GM19452 (cell line): ENCODE measurements around the gene NGEF.
"Not testable (repeated sequence)": the region's sequence is repeated elsewhere in the genome, so short reads cannot be mapped to it uniquely, and the experiment has no call there.

Experiments
- ATAC-seq: cut with Tn5 transposase; IDR thresholded peaks from one replicate; pipeline ENCODE4 v1.9.1; 2021; ENCODE audit not compliant: unreplicated experiment

NGEF gene

DNA sequence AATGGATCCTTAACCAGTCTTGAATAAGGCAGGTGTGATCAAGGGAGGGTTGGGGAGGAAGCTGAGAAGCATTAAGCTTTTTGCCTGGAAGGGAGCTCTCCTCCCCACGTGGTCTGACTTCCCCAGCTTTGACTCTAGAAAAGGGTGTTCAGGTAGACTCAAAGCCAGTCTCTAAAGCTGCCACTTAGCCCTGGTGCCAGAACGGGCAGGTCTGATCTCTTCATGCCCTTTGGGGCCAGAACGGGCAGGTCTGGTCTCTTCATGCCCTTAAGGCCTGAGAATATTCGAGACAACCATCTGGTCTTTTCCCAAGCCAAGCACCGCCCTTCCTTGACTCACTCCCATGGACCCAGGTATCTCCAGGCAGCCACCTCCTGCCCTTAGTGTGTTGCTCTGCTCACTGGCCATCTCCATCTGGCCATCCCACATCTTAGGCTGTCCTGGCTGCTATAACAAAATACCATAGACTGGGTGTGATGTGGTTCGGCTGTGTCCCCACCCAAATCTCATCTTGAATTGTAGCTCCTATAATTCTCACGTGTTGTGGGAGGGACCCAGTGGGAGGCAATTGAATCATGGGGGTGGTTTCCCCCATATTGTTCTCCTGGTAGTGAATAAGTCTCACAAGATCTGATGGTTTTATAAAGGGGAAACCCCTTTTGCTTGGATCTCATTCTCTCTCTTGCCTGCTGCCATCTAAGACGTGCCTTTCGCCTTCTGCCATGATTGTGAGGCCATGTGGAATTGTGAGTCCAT is 83.6 kb downstream of the NGEF start:
- ATAC-seq, result no peak

- no peak for ATAC-seq
These were observed 84.3 kb downstream of the NGEF start for GRCh38 chr2:232928551-232929302.

- ATAC-seq, result no peak
These were observed 85.1 kb downstream of the NGEF start for GRCh38 chr2:232927793-232928550.

- no peak for ATAC-seq
These were observed 85.8 kb downstream of the NGEF start for GRCh38 chr2:232927032-232927792.

- no peak for ATAC-seq
These were observed 86.6 kb downstream of the NGEF start for GRCh38 chr2:232926431-232926939.

- ATAC-seq, result no peak
These were observed 87.3 kb downstream of the NGEF start for GRCh38 chr2:232925821-232926156.

DNA sequence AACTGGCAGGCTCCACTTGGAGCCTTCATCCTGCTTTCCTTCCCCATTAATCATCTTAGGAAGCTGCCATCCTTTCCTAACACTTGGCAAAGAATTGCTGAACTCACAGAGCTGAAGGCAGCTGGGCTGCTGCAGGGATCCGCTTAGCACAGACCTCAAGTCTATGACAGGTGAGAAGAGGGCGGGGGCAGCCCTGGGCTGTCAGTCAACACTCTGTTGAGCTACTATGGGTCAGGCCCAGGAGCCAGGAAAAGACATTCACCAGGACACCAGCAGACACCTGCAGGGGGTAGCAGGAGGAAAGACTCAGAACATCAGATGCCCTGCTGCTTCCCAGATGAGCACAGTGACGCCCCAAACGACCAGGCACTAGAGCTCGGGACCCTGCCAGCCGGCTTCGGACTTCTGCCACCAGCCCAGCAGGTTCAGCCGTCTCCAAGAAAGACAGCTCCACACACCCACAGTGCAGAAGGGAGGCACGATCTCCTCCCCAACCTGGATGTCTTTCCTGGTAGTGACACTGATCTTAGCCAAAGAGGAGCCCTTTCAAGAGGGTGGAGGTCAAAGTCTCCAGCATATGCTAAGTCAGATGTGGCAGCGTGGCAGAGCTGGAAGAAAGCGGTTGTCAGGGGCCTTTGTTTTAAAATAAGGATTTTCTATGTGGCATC is 87.8 kb downstream of the NGEF start:
- ATAC-seq, result no peak

DNA sequence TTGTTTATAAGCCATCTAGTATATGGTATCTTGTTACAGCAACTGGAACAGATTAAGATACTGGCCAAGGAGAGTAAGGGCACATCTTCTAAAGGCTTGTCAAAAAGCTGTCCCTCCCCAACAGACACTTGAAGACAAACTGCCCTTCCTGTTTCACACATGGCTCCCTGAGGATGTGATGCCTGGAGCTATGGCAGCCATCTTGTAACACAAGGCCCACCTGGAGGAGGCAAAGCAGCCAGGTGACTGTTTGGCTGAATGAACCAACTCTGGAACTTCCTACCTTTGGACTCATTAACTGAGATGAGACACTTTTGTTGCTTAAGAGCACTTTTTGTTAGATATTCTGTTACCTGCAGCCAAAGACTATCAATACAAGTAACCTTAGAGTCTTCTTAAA is 88.6 kb downstream of the NGEF start:
- ATAC-seq, result no peak

DNA sequence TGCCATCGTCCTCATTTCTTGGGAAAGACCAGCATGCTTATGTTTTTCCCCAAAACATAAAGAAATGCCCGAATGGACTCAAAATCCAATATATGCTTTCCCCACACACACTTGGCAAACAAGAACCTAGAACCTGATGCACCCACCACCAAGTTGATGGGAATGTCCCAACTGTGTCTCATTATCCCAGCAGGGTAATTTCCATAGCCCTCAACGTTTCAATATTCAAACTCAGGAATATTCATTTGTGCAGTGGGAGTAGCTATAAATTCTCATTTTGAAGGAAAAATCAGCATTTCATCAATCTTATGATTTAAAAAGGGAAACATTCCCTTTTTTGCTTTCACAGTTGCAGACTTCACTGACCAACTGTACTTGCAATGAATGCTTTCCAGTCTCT is 92.3 kb downstream of the NGEF start:
- ATAC-seq, result no peak

GRCh38 chr2:232920055-232920454 is 93.0 kb downstream of the NGEF start:
- ATAC-seq, result no peak

- ATAC-seq, result no peak
These were observed 93.9 kb downstream of the NGEF start for GRCh38 chr2:232919141-232919540.

- ATAC-seq, result no peak
These were observed 99.2 kb downstream of the NGEF start for GRCh38 chr2:232913903-232914302.

GRCh38 chr2:232911712-232912277 is 101.3 kb downstream of the NGEF start:
- ATAC-seq, result no peak

- ATAC-seq, result no peak
These were observed 102.7 kb downstream of the NGEF start for GRCh38 chr2:232910376-232910775.

DNA sequence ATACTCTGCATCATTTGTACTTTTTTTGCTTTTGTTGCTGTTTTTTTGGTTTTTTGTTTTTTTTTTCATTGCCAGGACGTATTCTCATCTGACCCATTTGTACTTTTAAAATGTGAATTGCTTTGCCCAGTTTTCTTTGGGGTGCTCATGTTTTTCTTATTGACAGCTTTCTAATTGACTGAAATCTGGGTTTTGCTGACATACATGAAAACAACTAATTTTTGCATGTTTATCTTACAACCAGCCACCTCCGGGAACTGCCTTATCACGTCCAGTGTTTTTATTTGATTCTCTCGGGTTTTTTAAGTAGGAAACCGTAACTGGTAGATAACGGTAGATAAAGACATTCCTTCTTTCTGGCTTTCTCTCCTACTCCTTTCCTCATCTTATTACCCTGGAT is 104.4 kb downstream of the NGEF start:
- ATAC-seq, result no peak

- ATAC-seq, result not testable (repeated sequence)
These were observed 105.4 kb downstream of the NGEF start for GRCh38 chr2:232907718-232908085.

DNA sequence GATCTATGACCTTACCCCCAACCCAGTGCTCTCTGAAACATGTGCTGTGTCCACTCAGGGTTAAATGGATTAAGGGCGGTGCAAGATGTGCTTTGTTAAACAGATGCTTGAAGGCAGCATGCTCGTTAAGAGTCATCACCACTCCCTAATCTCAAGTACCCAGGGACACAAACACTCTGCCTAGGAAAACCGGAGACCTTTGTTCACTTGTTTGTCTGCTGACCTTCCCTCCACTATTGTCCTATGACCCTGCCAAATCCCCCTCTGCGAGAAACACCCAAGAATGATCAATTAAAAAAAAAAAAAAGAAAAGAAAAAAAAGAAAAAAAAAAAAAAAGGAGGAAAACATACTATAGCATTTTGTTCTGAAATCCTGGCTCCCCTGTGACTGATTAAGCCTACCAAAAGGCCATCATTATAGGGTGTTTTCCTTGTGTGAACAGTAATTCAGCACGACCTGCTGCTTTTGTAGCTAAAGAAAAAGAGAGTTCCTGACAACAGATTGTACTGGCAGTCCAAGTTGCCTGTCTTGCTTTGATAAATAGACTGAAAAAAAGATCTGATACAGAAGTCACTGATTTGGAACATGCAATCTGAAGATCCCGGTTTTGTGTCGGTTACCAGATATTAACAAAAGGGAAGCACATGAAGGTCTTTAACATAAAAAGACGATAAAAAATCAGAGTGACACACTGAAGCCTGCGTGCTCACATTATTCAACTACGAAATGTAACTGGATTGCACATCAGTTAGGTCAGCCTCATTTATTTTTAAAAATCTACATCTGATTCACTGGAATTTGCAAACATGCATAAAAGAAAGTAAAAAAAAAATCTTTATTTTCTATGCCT is 106.0 kb downstream of the NGEF start:
- not testable (repeated sequence) for ATAC-seq

DNA sequence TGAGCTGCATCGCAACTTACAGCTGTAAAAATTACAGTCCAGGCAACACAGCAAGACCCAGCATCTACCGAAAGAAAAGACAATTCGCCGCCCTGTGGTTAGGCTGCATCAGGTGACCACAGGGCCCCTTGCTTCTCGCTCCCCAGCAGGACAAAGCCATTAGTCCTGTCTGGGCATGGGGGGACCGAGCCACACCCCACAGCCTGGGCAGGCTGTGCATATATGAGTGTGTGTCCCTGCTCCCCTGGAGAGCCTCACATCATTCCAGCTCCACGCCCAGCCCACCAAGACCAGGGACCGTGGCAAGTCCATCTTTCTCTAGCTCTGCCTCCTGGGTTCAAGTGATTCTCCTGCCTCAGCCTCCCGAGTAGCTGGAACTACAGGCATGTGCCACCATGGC is 109.1 kb downstream of the NGEF start:
- no peak for ATAC-seq
